Stimulated activated naive B cell treated with anti-CD40 and anti-IgM and Interleukin-4, amounts not matched to agents 10 μg/mL and 1 μg/mL and 100 μg/mL, for 72 hours (primary cell): ENCODE results near the gene FAM120AOS.
A peak's percentile ranks its signal among the peaks of the same experiment; 100 is the strongest.

Experiments
- ATAC-seq, 2 donors: fragments of 150-1000 bp; cut with Tn5 transposase; replicated peaks; 2 replicates each; pipeline ENCODE4 v1.10.0; 2021; ENCODE audit warnings: moderate library complexity in 1 of 2
- DNase-seq: peaks from one replicate; pipeline ENCODE4 v3.0.0; 2021
- H3K27ac Mint-ChIP-seq: one replicate; pipeline ENCODE4 v1.8.0; 2022; ENCODE audit warnings: mild to moderate bottlenecking, mixed read lengths
- H3K27me3 Mint-ChIP-seq, 2 donors: one replicate each; pipeline ENCODE4 v1.8.0; 2022; ENCODE audit warnings: mixed read lengths in 2 of 2
- H3K36me3 Mint-ChIP-seq, 2 donors: one replicate each; pipeline ENCODE4 v1.8.0; 2022; ENCODE audit warnings: mixed read lengths in 2 of 2, mild to moderate bottlenecking in 1 of 2
- H3K4me1 Mint-ChIP-seq, 2 donors: one replicate each; pipeline ENCODE4 v1.8.0; 2022; ENCODE audit warnings: mixed read lengths in 2 of 2, mild to moderate bottlenecking in 1 of 2
- H3K4me3 Mint-ChIP-seq, 2 donors: one replicate each; pipeline ENCODE4 v1.8.0; 2022; ENCODE audit warnings: mild to moderate bottlenecking in 2 of 2, mixed read lengths in 2 of 2, moderate library complexity in 1 of 2
- H3K9me3 Mint-ChIP-seq, 2 donors: one replicate each; pipeline ENCODE4 v1.8.0; 2022; ENCODE audit warnings: mixed read lengths in 2 of 2, mild to moderate bottlenecking in 1 of 2

Gene FAM120AOS

GRCh38 chr9:93453047-93453914, at the start of gene FAM120AOS:
FAM120AOS (minus strand) TSS chr9:93453581; CDS start chr9:93452709, 872 bp downstream.
- ATAC-seq (peak; percentile 73 to 78), DNase-seq (peak; percentile 83)
- peaks cover 16 to 32% of the 10 kb centered on the region in 2 donors for H3K36me3 Mint-ChIP-seq
- peak within 1 kb of the TSS; percentile 87 to 92 for H3K4me3 Mint-ChIP-seq
- peaks cover 25 to 52% of the 10 kb centered on the region in 2 donors for H3K4me1 Mint-ChIP-seq
- peak within 1 kb of the TSS; percentile 96 for H3K27ac Mint-ChIP-seq
- no peaks in the 10 kb centered on the region for H3K9me3 Mint-ChIP-seq
- H3K27me3 Mint-ChIP-seq = no peaks in the 10 kb centered on the region

- H3K36me3 Mint-ChIP-seq = peaks cover 55 to 74% of the 10 kb centered on the region in 2 donors
- DNase-seq (no peak), ATAC-seq (no peak)
- peaks cover 0 to 4% of the 10 kb centered on the region in 2 donors for H3K9me3 Mint-ChIP-seq
- H3K27me3 Mint-ChIP-seq = no peaks in the 10 kb centered on the region
- peaks cover 40 to 52% of the 10 kb centered on the region in 2 donors for H3K4me1 Mint-ChIP-seq
- no peak overlapping the region for H3K4me3 Mint-ChIP-seq
- H3K27ac Mint-ChIP-seq = peak overlapping the region; percentile 75
Observed at GRCh38 chr9:93501406-93501805, 48.0 kb upstream of the FAM120AOS start.

- Mint-ChIP-seq H3K4me1 (peaks cover 37 to 47% of the 10 kb centered on the region in 2 donors), H3K9me3 (peaks cover 0 to 4% of the 10 kb centered on the region in 2 donors), H3K27me3 (no peaks in the 10 kb centered on the region), H3K36me3 (peaks cover 55 to 76% of the 10 kb centered on the region in 2 donors), H3K27ac (peak overlapping the region; percentile 75), H3K4me3 (no peak overlapping the region)
- ATAC-seq = no peak
- no peak for DNase-seq
Observed at GRCh38 chr9:93500571-93501298, 47.4 kb upstream of the FAM120AOS start.

GRCh38 chr9:93496285-93496684, 42.9 kb upstream of the FAM120AOS start:
- DNase-seq = no peak
- Mint-ChIP-seq H3K27me3 (no peaks in the 10 kb centered on the region), H3K4me3 (no peak overlapping the region), H3K27ac (no peak overlapping the region), H3K36me3 (peaks cover 42 to 75% of the 10 kb centered on the region in 2 donors), H3K4me1 (peaks cover 18 to 32% of the 10 kb centered on the region in 2 donors), H3K9me3 (no peaks in the 10 kb centered on the region)
- no peak for ATAC-seq

GRCh38 chr9:93493949-93494348, 40.6 kb upstream of the FAM120AOS start:
- ATAC-seq = no peak
- Mint-ChIP-seq H3K27ac (no peak overlapping the region), H3K4me1 (peaks cover 3 to 23% of the 10 kb centered on the region in 2 donors), H3K36me3 (peaks cover 20 to 76% of the 10 kb centered on the region in 2 donors), H3K4me3 (no peak overlapping the region), H3K9me3 (no peaks in the 10 kb centered on the region), H3K27me3 (no peaks in the 10 kb centered on the region)
- no peak for DNase-seq

GRCh38 chr9:93492327-93492726, 38.9 kb upstream of the FAM120AOS start:
- no peaks in the 10 kb centered on the region for H3K9me3 Mint-ChIP-seq
- H3K27me3 Mint-ChIP-seq = no peaks in the 10 kb centered on the region
- H3K4me1 Mint-ChIP-seq = peaks cover 12 to 39% of the 10 kb centered on the region in 2 donors
- peaks cover 25 to 80% of the 10 kb centered on the region in 2 donors for H3K36me3 Mint-ChIP-seq
- ATAC-seq (no peak), DNase-seq (no peak)
- no peak overlapping the region for H3K4me3 Mint-ChIP-seq
- H3K27ac Mint-ChIP-seq = no peak overlapping the region

GRCh38 chr9:93491593-93492232, 38.3 kb upstream of the FAM120AOS start:
- no peak for DNase-seq
- Mint-ChIP-seq H3K4me3 (no peak overlapping the region), H3K27ac (no peak overlapping the region), H3K27me3 (no peaks in the 10 kb centered on the region), H3K36me3 (peaks cover 29 to 80% of the 10 kb centered on the region in 2 donors), H3K9me3 (no peaks in the 10 kb centered on the region), H3K4me1 (peaks cover 15 to 45% of the 10 kb centered on the region in 2 donors)
- ATAC-seq = no peak

GRCh38 chr9:93488244-93488643, 34.9 kb upstream of the FAM120AOS start:
- Mint-ChIP-seq H3K4me3 (no peak overlapping the region), H3K4me1 (peaks cover 22 to 54% of the 10 kb centered on the region in 2 donors), H3K9me3 (peaks cover 0 to 1% of the 10 kb centered on the region in 2 donors), H3K27me3 (no peaks in the 10 kb centered on the region), H3K36me3 (peaks cover 36 to 72% of the 10 kb centered on the region in 2 donors), H3K27ac (no peak overlapping the region)
- no peak for ATAC-seq
- DNase-seq = no peak

- no peak overlapping the region for H3K4me3 Mint-ChIP-seq
- H3K36me3 Mint-ChIP-seq = peaks cover 40 to 74% of the 10 kb centered on the region in 2 donors
- DNase-seq (no peak), ATAC-seq (no peak)
- H3K9me3 Mint-ChIP-seq = peaks cover 0 to 1% of the 10 kb centered on the region in 2 donors
- peaks cover 20 to 53% of the 10 kb centered on the region in 2 donors for H3K4me1 Mint-ChIP-seq
- no peaks in the 10 kb centered on the region for H3K27me3 Mint-ChIP-seq
- peak overlapping the region; percentile 51 for H3K27ac Mint-ChIP-seq
Observed at GRCh38 chr9:93486268-93486667, 32.9 kb upstream of the FAM120AOS start.

GRCh38 chr9:93483497-93483896, 30.1 kb upstream of the FAM120AOS start:
- peaks cover 47 to 60% of the 10 kb centered on the region in 2 donors for H3K36me3 Mint-ChIP-seq
- ATAC-seq (no peak), DNase-seq (no peak)
- H3K4me3 Mint-ChIP-seq = no peak overlapping the region
- H3K27ac Mint-ChIP-seq = no peak overlapping the region
- H3K4me1 Mint-ChIP-seq = peaks cover 21 to 52% of the 10 kb centered on the region in 2 donors
- peaks cover 0 to 1% of the 10 kb centered on the region in 2 donors for H3K9me3 Mint-ChIP-seq
- H3K27me3 Mint-ChIP-seq = no peaks in the 10 kb centered on the region

GRCh38 chr9:93480728-93481324, 27.4 kb upstream of the FAM120AOS start:
- Mint-ChIP-seq H3K4me1 (peaks cover 13 to 35% of the 10 kb centered on the region in 2 donors), H3K36me3 (peaks cover 32 to 44% of the 10 kb centered on the region in 2 donors), H3K27ac (no peak overlapping the region), H3K9me3 (peaks cover 0 to 1% of the 10 kb centered on the region in 2 donors), H3K4me3 (no peak overlapping the region), H3K27me3 (no peaks in the 10 kb centered on the region)
- ATAC-seq = no peak
- DNase-seq = no peak

- H3K4me3 Mint-ChIP-seq = no peak overlapping the region
- peaks cover 13 to 30% of the 10 kb centered on the region in 2 donors for H3K4me1 Mint-ChIP-seq
- no peak overlapping the region for H3K27ac Mint-ChIP-seq
- no peak for ATAC-seq
- no peaks in the 10 kb centered on the region for H3K9me3 Mint-ChIP-seq
- H3K27me3 Mint-ChIP-seq = no peaks in the 10 kb centered on the region
- DNase-seq = no peak
- peaks cover 28 to 44% of the 10 kb centered on the region in 2 donors for H3K36me3 Mint-ChIP-seq
Observed at GRCh38 chr9:93480262-93480661, 26.9 kb upstream of the FAM120AOS start.

GRCh38 chr9:93479726-93480125, 26.3 kb upstream of the FAM120AOS start:
- no peak overlapping the region for H3K27ac Mint-ChIP-seq

GRCh38 chr9:93477397-93477796, 24.0 kb upstream of the FAM120AOS start:
- no peak for DNase-seq
- Mint-ChIP-seq H3K4me3 (no peak overlapping the region), H3K27ac (no peak overlapping the region), H3K27me3 (no peaks in the 10 kb centered on the region), H3K4me1 (peaks cover 11 to 27% of the 10 kb centered on the region in 2 donors), H3K9me3 (no peaks in the 10 kb centered on the region), H3K36me3 (peaks cover 24 to 39% of the 10 kb centered on the region in 2 donors)
- ATAC-seq = no peak

More at GRCh38 chr9:93479726-93480125, 26.3 kb upstream of the FAM120AOS start:
- H3K27me3 Mint-ChIP-seq = no peaks in the 10 kb centered on the region
- ATAC-seq = no peak
- no peak for DNase-seq
- H3K36me3 Mint-ChIP-seq = peaks cover 28 to 43% of the 10 kb centered on the region in 2 donors
- H3K9me3 Mint-ChIP-seq = no peaks in the 10 kb centered on the region
- peaks cover 11 to 27% of the 10 kb centered on the region in 2 donors for H3K4me1 Mint-ChIP-seq
- no peak overlapping the region for H3K4me3 Mint-ChIP-seq
